Ammon's horn (tissue), 1 donor: Measurements from ENCODE around the gene ZKSCAN4.
A peak's percentile ranks its signal among the peaks of the same experiment; 100 is the strongest.

Experiments used
- DNase-seq: peaks from one replicate; pipeline ENCODE4 v3.0.0-alpha.2; 2016; ENCODE audit warnings: low spot score

Gene ZKSCAN4

GRCh38 chr6:28252009-28252975 lies at the start of gene ZKSCAN4:
TSS of gene ZKSCAN4 (minus strand) at chr6:28252269. CDS start at chr6:28251980, 289 bp downstream.
- peak; percentile 89 for DNase-seq

- DNase-seq: no peak
Measured at GRCh38 chr6:28296520-28297060, 44.5 kb upstream of the ZKSCAN4 start.

- DNase-seq: no peak
Measured at GRCh38 chr6:28295326-28295725, 43.3 kb upstream of the ZKSCAN4 start.

- DNase-seq: no peak
Measured at GRCh38 chr6:28291573-28291972, 39.5 kb upstream of the ZKSCAN4 start.

- DNase-seq: no peak
Measured at GRCh38 chr6:28282926-28283325, 30.9 kb upstream of the ZKSCAN4 start.

GRCh38 chr6:28281288-28282064 lies 29.4 kb upstream of the ZKSCAN4 start, which contains the start of gene PGBD1:
TSS of gene PGBD1 (plus strand) at chr6:28281572. CDS start at chr6:28283814, 2,242 bp downstream.
- DNase-seq: peak; percentile 77

- no peak for DNase-seq
Measured at GRCh38 chr6:28280595-28281287, 28.7 kb upstream of the ZKSCAN4 start.

- no peak for DNase-seq
Measured at GRCh38 chr6:28277746-28278145, 25.7 kb upstream of the ZKSCAN4 start.

GRCh38 chr6:28274888-28275287 lies 22.8 kb upstream of the ZKSCAN4 start:
- no peak for DNase-seq

GRCh38 chr6:28269492-28269891 lies 17.4 kb upstream of the ZKSCAN4 start:
- DNase-seq: no peak

GRCh38 chr6:28267695-28268059 lies 15.6 kb upstream of the ZKSCAN4 start:
- no peak for DNase-seq

GRCh38 chr6:28266962-28267694 lies 15.1 kb upstream of the ZKSCAN4 start, which contains the start of gene ZSCAN26:
TSS of gene ZSCAN26 (plus strand) at chr6:28267143. CDS start at chr6:28271920, 4,777 bp downstream.
- DNase-seq: peak; percentile 93

- no peak for DNase-seq
Measured at GRCh38 chr6:28266563-28266961, 14.5 kb upstream of the ZKSCAN4 start.

- DNase-seq: no peak
Measured at GRCh38 chr6:28264834-28265401, 12.8 kb upstream of the ZKSCAN4 start.

GRCh38 chr6:28263922-28264321 lies 11.9 kb upstream of the ZKSCAN4 start:
- DNase-seq: no peak

GRCh38 chr6:28258877-28259777 lies 7.1 kb upstream of the ZKSCAN4 start, which contains the start of gene NKAPL:
TSS of gene NKAPL (plus strand) at chr6:28259297. CDS start at chr6:28259372, 75 bp downstream.
- peak; percentile 75 for DNase-seq

- DNase-seq: no peak
Measured at GRCh38 chr6:28257042-28257441, 5.0 kb upstream of the ZKSCAN4 start.

- no peak for DNase-seq
Measured at GRCh38 chr6:28254121-28254519, 2.1 kb upstream of the ZKSCAN4 start.

- DNase-seq: no peak
Measured at GRCh38 chr6:28251661-28252008, 434 bp downstream of the ZKSCAN4 start.

- DNase-seq: no peak
Measured at GRCh38 chr6:28250747-28251146, 1.3 kb downstream of the ZKSCAN4 start.
